ENCODE results near the gene ABLIM3.

- no peak for TF ChIP-seq NBN (IDR thresholded peaks at IDR 0.05)
- TF ChIP-seq RAD51 (IDR thresholded peaks at IDR 0.05) = no peak
- no peak for TF ChIP-seq GATAD2B (conservative IDR thresholded peaks at IDR 0.05; ENCODE audit: low read depth)
- no peak for TF ChIP-seq ZSCAN29 (IDR thresholded peaks at IDR 0.05)
- no peak for TF ChIP-seq JUNB (IDR thresholded peaks at IDR 0.05)
- TF ChIP-seq ASH2L (IDR thresholded peaks at IDR 0.05; ENCODE audit: borderline replicate concordance, low read depth) = no peak
Observed at GRCh38 chr5:149129181-149129580, 12.1 kb upstream of the ABLIM3 start.
